DMS153 (cell line): ENCODE results near the gene CTDSP1.
A peak's percentile ranks its signal among the peaks of the same experiment; 100 is the strongest.

Source experiments
- DNase-seq: peaks from one replicate; lab custom pipeline; 2025; lab: John Stamatoyannopoulos, UW

The CTDSP1 gene

DNA sequence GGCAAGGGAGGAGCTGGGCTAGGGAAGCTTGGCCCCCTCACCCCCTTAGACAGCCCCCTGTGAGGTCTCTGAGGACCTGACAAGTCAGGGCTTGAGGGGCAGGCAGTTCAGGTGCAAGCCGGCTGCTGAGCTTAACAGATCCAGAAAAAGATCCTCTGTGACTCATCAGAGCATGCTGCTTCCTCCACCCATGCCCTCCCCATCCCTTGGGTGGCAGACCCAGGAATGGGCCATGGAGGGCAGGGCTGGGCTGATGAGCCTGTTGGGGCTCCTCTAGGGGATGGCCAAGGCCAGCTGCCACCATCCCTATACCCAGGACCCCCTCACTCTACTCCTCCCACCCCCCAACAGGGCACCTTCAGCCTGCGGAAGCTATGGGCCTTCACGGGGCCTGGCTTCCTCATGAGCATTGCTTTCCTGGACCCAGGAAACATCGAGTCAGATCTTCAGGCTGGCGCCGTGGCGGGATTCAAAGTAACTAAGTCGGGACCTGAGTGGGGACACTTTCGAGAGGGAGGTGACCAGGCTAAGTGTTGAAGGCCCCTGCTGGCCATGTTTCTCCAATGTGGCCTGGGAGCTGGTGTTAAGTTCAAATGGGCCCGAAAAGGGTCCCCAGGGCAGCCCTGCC is 15.7 kb upstream of the CTDSP1 start:
- DNase-seq: no peak

DNA sequence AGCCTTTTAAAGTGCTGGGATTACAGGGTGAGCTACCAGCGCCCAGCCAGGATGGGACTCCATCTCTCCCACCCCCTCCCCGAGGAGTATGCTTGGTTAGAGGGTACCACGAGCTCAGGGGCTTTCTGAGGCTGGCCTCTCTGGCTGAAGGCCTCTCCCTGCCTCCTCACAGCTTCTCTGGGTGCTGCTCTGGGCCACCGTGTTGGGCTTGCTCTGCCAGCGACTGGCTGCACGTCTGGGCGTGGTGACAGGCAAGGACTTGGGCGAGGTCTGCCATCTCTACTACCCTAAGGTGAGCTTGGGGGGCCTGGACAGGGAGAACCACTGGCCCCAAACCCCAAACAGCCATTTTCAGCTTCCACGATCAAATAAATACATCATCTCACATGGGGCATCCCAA is 14.7 kb upstream of the CTDSP1 start:
- DNase-seq: no peak

DNA sequence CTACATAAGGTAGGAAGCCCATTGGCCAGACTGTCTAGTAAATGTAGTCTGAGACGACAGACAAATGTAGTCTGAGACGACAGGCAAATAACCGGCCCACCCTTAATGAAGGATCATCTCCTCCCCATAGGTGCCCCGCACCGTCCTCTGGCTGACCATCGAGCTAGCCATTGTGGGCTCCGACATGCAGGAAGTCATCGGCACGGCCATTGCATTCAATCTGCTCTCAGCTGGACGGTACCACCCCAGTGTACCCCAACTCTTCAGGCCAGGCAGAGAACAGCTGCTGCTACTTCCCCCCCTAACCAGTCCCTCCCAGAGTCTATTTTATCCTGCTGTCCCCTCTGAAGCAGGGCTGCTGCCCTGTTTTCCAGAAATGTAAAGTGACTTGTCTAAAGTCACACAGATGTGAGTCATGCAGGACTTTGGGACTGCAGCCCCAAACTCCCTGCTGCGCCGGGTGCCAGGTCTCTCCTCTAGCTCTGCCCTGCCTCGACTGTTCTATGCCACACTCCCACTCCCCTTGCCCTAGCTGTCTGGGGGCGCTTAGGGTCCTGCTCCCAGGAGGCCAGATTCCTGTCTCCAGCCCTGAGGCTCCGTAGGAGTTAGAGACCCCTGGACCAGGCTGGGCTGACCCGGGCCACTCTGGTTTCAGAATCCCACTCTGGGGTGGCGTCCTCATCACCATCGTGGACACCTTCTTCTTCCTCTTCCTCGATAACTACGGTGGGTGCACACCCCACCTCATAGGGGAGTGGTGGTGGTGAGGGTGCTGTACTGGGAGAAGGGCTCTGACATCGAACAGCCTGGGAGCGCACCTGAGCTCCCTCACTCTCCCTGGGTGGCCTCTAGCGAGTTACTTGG is 12.9 kb upstream of the CTDSP1 start:
- no peak for DNase-seq

DNA sequence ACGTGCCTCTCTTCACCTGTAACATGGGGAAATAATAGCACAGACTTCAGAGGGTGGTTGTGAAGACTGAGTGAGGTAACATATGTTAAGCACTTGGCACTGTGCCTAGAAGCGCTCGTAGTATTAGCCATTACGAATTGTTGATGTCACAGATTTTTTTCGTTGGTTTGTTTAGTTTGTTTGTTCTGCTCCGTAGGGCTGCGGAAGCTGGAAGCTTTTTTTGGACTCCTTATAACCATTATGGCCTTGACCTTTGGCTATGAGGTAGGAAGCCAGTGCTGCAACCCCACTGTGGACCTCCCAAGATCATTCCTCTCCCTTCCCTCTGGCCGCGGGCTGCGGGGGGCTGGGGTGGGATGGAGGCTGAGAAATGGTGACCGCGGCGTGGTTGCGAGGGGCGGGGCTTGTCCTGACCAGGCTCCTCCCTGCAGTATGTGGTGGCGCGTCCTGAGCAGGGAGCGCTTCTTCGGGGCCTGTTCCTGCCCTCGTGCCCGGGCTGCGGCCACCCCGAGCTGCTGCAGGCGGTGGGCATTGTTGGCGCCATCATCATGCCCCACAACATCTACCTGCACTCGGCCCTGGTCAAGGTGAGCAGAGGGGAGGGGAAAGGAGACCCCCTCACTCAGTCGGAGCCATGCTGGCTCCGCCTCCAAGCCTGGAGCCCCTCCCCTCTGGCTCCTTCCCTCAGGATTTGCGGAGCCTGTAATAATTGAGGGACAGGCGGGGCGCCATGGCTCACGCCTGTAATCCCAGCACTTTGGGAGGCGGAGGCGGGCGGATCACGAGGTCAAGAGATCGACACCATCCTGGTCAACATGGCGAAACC is 12.1 kb upstream of the CTDSP1 start:
- peak; percentile 89 for DNase-seq

DNA sequence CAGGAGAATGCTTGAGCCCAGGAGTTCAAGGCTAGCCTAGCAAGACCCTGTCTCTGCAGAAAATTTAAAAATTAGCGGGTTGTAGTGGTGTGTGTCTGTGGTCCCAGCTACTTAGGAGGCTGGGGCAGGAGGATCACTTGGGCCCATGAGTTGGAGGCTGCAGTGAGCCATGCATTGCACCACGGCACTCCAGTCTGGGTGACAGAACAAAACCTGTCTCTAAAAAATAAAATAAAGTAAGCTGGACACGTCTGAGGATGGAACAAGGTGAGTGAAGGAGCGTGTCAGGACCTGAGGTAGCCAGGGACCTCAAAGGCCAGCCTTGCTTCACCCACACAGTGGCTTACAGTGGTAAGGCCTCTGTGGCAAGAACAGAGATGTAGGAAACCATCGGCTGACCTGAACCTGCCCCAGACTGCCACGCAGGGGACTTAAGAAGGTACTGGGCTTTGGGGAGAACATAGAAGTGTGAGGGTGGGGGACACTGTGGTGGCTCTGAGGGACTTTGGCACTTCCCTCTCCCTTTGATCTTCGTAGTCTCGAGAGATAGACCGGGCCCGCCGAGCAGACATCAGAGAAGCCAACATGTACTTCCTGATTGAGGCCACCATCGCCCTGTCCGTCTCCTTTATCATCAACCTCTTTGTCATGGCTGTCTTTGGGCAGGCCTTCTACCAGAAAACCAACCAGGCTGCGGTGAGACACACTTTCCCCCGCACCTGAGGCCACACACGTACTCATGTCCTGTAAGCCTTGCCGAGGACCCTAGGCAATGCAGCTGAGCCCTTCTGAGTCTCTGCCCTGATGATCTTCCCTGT is 10.1 kb upstream of the CTDSP1 start:
- DNase-seq: no peak

DNA sequence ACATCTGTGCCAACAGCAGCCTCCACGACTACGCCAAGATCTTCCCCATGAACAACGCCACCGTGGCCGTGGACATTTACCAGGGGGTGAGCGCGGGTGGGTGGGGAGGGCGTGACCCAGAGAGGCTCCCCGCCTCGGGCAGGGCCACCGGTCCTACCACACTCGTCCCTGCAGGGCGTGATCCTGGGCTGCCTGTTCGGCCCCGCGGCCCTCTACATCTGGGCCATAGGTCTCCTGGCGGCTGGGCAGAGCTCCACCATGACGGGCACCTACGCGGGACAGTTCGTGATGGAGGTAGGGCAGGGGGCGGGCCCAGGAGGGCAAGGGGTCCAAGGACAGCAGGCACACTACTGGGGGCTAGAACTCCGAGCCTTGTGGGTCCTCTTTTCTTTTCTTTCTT is 8.5 kb upstream of the CTDSP1 start:
- no peak for DNase-seq

DNA sequence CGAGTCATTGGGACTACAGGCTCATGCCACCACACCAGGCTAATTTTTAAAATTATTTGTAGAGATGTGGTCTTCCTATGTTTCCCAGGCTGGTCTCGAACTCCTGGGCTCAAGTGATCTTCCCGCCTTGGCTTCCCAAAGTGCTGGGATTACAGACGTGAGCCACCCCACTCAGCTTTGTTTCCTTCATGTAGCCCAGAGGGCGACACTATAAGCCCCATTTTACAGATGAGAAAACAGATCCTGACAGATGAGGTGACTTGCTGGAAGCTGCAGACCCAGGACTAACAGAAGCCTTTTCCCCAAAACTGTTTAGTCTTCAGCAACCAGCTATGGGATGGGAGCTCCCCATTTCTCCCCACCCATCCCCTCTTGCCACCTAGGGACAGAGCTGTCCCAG is 7.2 kb upstream of the CTDSP1 start:
- no peak for DNase-seq

DNA sequence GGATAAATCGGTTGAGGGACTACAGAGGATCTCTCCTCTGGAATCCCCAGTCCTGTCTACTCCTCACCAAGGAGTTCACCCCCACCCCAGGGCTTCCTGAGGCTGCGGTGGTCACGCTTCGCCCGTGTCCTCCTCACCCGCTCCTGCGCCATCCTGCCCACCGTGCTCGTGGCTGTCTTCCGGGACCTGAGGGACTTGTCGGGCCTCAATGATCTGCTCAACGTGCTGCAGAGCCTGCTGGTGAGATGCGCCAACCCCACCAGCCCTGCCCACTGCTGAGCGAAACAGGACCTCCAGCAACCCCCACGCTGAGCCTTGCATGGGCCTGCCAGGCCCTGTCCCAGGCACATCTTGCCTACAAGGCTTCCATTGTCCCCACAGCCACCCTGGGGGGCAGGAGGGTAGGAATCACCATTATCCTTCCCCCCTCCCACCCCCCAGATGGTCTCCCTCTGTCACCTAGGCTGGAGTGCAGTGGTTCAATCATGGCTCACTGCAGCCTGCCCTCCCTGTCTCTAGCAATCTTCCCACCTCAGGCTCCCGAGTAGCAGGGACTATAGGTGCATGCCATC is 6.7 kb upstream of the CTDSP1 start:
- no peak for DNase-seq

DNA sequence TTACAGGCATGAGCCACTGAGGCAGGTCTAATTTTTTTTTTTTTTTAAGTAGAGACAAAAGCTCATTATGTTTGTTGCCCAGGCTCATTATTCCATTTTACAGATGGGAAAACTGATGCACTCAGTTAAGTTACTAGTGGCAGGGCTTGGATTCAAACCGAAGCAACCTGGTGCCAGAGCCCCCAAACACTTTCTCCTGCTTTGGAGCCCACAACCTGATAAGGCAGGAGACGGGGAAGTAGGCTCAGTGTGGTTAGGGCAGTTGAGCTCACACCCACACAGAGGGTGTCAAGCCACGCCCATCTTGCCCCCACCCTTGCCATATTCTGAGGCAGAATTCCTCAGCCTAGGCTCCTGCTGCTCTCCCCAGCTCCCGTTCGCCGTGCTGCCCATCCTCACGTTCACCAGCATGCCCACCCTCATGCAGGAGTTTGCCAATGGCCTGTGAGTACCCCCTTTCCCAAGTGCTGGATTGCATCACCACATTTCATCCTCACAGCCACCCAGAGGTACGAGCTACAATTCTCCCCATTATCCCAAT is 5.8 kb upstream of the CTDSP1 start:
- DNase-seq: no peak

DNA sequence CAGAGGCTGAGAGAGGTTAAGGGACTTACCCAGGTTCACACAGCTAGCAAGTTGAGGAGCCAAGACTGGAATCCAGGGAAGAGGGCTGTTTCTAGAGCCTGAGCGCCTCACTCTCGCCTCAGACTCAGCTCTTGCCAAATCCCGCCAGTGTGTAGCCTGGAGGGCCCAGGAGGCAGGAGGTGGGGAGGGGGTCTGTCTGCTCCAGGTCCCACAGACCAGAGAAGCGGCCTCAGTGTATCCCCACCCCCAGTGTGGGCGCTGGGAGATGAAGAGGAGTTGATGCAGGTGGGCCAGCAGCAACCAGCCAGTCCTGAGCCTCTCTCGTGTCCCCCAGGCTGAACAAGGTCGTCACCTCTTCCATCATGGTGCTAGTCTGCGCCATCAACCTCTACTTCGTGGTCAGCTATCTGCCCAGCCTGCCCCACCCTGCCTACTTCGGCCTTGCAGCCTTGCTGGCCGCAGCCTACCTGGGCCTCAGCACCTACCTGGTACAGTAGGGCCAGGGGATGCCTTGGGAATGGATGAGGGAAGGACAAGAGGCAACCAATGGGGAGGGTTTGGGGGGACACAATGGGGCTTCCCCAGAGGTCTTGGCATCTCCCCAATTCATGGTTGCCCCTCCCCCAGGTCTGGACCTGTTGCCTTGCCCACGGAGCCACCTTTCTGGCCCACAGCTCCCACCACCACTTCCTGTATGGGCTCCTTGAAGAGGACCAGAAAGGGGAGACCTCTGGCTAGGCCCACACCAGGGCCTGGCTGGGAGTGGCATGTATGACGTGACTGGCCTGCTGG is 5.2 kb upstream of the CTDSP1 start:
- no peak for DNase-seq

DNA sequence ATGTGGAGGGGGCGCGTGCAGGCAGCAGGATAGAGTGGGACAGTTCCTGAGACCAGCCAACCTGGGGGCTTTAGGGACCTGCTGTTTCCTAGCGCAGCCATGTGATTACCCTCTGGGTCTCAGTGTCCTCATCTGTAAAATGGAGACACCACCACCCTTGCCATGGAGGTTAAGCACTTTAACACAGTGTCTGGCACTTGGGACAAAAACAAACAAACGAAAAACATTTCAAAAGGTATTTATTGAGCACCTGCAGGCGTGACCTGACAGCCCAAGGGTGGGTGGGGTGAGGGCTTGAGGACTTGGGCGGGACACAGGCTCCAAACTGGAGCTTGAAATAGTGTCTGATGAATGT is 4.6 kb upstream of the CTDSP1 start:
- DNase-seq: no peak

DNA sequence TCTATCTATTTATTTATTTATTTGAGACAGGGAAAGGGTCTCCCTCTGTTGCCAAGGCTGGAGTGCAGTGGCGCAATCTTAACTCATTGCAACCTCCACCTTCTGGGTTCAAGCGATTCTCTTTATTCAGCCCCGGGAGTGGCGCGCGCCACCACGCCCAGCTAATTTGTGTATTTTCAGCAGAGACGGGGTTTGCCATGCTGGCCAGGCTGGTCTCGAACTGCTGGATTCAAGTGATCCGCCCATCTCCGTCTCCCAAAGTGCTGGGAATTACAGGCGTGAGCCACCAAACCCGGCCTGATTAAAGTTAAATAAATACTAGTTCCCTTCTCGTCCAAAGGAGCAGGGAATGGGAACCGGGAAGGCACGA is 4.2 kb upstream of the CTDSP1 start:
- DNase-seq: no peak

DNA sequence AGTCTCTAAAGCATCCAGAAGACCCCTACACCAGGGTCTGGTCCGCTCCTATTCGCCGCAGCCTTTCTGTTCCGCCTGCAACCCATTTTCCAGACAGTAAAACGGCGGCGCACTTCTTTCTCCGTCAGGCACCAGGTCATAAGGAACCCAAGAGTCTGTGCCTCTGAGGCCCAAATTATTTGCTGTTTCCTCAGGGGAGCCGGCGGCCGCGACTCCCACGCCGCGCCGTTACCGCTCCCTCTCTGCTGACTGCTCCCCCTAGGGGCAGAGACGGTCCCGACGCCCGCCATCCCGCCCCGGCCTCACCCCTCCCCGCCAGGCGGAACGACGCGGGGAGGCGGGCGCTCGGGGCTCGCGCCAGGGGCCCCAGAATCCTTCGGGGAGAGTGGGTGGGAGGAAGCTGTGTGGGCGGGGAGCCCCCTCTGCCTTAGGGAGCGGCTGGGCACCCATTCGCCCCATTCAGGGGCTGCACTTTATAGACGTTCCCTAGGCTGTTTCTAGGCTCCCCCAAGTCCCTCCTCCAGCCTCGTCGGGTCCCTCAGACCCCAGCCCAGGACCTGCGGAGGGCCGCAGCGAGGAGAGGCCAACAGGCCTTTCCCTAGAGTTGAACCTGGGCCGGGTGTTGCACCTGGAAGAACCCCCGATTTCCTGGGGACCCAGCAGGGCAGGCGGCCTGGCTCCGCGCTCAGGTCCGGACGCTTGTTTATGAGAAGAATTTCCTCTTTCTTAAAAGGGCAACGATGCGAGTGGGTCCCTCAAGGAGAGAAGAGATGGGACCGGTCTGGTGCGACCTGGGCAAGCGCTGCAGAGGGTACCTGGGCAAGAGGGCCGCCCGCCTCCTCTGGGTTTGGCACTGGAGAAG is 3.6 kb upstream of the CTDSP1 start:
- peak; percentile 91 for DNase-seq

DNA sequence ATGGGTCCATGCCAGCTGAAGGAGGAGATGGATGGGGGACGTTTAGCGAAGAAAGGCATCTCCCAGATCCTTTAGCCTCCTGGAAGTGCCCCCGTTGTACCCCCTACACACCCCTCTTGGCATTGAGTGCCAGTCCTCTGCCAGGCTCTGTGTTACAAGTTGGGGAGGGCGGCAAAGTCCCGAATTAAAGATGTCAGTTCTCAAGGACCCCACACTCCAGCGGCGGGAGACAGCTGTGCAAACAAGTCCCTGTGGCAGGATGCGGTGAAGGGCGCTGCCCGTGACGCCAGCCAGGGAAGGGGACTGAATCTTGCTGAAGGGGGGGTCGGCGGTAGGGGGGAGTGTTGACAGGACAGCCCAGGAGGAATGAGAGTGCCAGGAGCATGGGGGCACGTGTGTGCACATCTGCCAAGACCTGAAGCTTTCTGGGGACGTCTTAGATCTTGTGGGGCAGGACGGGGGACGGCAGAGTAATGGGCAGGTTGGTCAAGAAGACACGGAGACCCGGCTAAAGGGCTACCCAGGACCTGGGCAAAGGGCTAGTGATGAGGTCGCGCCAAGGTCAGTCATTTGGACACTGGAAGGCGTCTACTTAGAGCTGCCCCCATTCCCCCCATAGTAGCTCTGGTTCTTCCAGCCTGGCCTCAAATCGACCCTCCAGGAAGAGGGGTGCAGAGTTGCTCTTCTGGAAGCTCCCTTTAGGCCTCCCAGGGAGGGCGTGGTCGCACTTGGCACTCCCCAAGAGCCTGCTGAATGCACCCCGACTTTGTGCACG is 2.8 kb upstream of the CTDSP1 start:
- DNase-seq: peak; percentile 85

DNA sequence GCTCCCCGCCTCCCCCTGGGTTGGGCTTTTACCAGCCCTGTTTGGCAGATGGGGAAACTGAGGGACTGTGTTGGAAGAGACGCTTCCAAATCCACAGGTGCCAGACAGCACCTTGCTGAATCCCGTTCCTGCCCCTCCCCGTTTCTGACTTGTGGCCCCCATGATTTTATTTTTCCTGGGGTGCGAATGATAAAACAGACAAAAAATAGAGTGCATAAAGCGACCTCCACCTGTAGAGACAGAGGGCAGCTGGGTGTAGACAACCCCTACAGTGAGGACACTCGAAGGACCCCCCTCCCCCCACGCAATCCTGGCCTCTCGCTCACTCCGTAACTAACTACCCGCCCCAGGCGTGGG is 2.2 kb upstream of the CTDSP1 start:
- DNase-seq: no peak

DNA sequence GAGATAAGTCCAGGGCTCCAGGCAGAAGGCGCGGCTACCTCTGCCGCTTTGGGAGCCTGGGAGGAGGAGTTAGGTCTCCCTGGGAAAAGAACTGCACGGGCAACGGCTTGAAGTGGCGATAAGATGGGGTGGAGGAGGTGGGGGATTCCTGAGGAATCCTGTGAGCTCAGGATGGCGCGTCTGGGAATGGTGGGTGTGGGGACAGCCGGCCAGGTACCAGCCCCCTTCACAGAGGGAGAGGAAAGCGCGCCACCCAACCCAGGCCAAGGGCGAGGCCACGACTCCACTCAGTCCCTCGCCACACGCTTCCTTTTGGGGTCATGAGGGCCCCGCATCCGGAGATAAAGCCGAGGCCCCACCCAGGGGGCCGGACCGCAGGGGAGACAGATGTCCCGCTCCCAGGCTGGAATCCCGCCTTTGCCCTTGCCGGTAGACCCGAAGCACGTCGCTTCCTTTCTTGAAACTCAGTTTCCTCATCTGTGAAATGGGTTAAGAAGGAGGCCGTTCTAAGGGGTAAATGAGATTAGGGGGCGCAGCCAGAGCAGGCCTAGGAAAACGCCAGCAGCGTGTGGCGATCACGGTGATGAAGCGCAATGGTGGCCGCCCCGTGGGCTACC is 1.7 kb upstream of the CTDSP1 start:
- DNase-seq: peak; percentile 54

DNA sequence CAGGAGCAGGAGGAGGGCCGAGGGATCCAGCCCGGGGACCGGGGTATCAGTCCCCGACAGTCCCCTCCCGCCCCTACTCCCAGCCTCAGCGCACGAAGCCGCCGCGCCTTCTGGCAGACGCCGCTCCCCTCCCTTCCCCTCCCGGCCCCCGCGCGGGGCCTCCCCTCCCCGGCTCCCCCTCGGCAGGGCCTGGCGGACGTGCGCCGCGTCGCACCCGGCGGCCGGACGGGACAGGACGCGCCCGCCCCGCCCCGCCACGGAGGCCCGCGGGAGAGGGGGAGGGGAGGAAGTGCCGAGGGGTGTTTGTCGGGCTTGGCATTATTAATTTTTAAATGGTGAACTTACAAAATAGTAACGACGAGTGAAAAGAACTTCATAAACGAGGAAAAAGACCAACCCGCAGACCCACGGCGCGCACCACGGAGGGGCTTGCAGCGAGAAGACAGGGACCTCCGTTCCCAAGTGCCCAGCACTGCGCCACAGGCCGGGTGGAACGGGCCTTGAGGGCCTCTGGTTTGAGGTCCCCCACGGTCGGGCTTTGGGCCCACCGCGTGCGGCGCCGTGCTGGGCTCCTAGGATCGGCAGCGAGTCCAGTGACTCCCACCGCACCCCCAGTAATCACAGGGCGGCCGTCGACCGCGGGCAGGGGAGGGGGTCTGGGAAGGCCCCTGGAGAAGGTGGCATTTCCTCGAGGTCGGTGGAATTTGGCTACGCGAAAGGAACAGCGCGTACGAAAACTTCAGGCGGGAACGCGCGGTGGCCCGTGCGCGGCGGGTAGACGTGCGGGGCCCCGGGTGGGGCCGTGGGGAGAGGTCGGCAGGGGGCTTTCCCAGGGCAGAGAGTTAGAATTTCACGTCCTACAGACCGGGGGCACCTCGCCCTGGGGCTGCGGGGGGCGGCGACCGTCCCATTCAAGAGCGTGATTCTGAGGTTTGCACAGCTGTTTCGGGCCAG is 954 bp upstream of the CTDSP1 start:
- DNase-seq: peak; percentile 38
